Stimulated activated CD4-positive, alpha-beta T cell treated with anti-CD3 and anti-CD28 coated beads, Interleukin-4, amount 100 ng/mL, for 24 hours (primary cell): ENCODE results near the gene TPSD1.
"Not testable (repeated sequence)": the region's sequence is repeated elsewhere in the genome, so short reads cannot be mapped to it uniquely, and the experiment has no call there.

Experiments
- DNase-seq: peaks from one replicate; pipeline ENCODE4 v3.0.0-alpha.2; 2020

Gene TPSD1

GRCh38 chr16:1255276-1256122 lies at the start of gene TPSD1:
Gene TPSD1, plus strand, starts transcription at chr16:1256069. Its CDS starts 212 bp downstream, at chr16:1256281.
- not testable (repeated sequence) for DNase-seq

- DNase-seq, result no peak
These were observed 49.5 kb upstream of the TPSD1 start for GRCh38 chr16:1206326-1206725.

- no peak for DNase-seq
These were observed 49.1 kb upstream of the TPSD1 start for GRCh38 chr16:1206786-1207185.

GRCh38 chr16:1208239-1208830 lies 47.5 kb upstream of the TPSD1 start:
- DNase-seq, result no peak

- no peak for DNase-seq
These were observed 46.8 kb upstream of the TPSD1 start for GRCh38 chr16:1209081-1209480.

GRCh38 chr16:1210461-1210860 lies 45.4 kb upstream of the TPSD1 start:
- no peak for DNase-seq

- no peak for DNase-seq
These were observed 44.2 kb upstream of the TPSD1 start for GRCh38 chr16:1211451-1212268.

GRCh38 chr16:1212616-1213194 lies 43.2 kb upstream of the TPSD1 start:
- DNase-seq, result no peak

- no peak for DNase-seq
These were observed 42.6 kb upstream of the TPSD1 start for GRCh38 chr16:1213231-1213630.

- no peak for DNase-seq
These were observed 42.0 kb upstream of the TPSD1 start for GRCh38 chr16:1213796-1214372.

- DNase-seq, result no peak
These were observed 41.1 kb upstream of the TPSD1 start for GRCh38 chr16:1214719-1215118.

- no peak for DNase-seq
These were observed 40.1 kb upstream of the TPSD1 start for GRCh38 chr16:1215574-1216295.

- DNase-seq, result no peak
These were observed 39.6 kb upstream of the TPSD1 start for GRCh38 chr16:1216296-1216619.

GRCh38 chr16:1216681-1217400 lies 39.0 kb upstream of the TPSD1 start:
- no peak for DNase-seq

- no peak for DNase-seq
These were observed 38.3 kb upstream of the TPSD1 start for GRCh38 chr16:1217526-1217925.

- no peak for DNase-seq
These were observed 37.6 kb upstream of the TPSD1 start for GRCh38 chr16:1218061-1218929.

GRCh38 chr16:1218930-1219611 lies 36.8 kb upstream of the TPSD1 start:
- no peak for DNase-seq

GRCh38 chr16:1220098-1220728 lies 35.7 kb upstream of the TPSD1 start:
- no peak for DNase-seq

- DNase-seq, result no peak
These were observed 34.8 kb upstream of the TPSD1 start for GRCh38 chr16:1220841-1221627.
